OCI-LY1 (cell line): ENCODE measurements around the gene UBLCP1.

Experiments
- H2AFZ ChIP-seq: fragments of 200-600 bp; sonication (generic), shearing (Covaris generic); 2 replicates; pipeline ENCODE4 v1.6.0; 2014; ENCODE audit warnings: antibody characterized with exemption, mild to moderate bottlenecking, low read length
- H3F3A ChIP-seq: fragments of 200-600 bp; sonication (generic), shearing (Covaris generic); 2 replicates; pipeline ENCODE4 v1.6.0; 2014; ENCODE audit warnings: mild to moderate bottlenecking, antibody characterized with exemption, low read length, moderate library complexity; ENCODE audit not compliant: insufficient read depth
- H3K27ac ChIP-seq: fragments of 200-600 bp; sonication (generic); 2 replicates; pipeline ENCODE4 v1.5.1; 2014; ENCODE audit warnings: low read length, mixed run types, mild to moderate bottlenecking, low read depth; ENCODE audit not compliant: poor library complexity, severe bottlenecking
- H3K27me3 ChIP-seq: fragments of 200-600 bp; sonication (generic); 2 replicates; pipeline ENCODE4 v1.6.0; 2014; ENCODE audit warnings: antibody characterized with exemption, mild to moderate bottlenecking, low read length, moderate library complexity; ENCODE audit not compliant: insufficient read depth
- H3K36me3 ChIP-seq: fragments of 200-600 bp; sonication (generic); 2 replicates; pipeline ENCODE4 v1.6.1; 2014; ENCODE audit warnings: mild to moderate bottlenecking, antibody characterized with exemption, low read length, moderate library complexity, mixed read lengths; ENCODE audit not compliant: insufficient read depth
- H3K4me1 ChIP-seq: fragments of 200-600 bp; sonication (generic); 2 replicates; pipeline ENCODE4 v1.5.1; 2014; ENCODE audit warnings: mild to moderate bottlenecking, low read length, moderate library complexity; ENCODE audit not compliant: insufficient read depth, severe bottlenecking
- H3K4me2 ChIP-seq: fragments of 200-600 bp; sonication (generic), shearing (Covaris generic); 2 replicates; pipeline ENCODE4 v1.6.1; 2014; ENCODE audit warnings: low read length
- H3K4me3 ChIP-seq: fragments of 200-600 bp; sonication (generic); 2 replicates; pipeline ENCODE4 v1.5.1; 2014; ENCODE audit warnings: low read length, low read depth, mild to moderate bottlenecking, mixed read lengths; ENCODE audit not compliant: poor library complexity, severe bottlenecking
- H3K79me2 ChIP-seq: fragments of 200-600 bp; shearing (Covaris generic); 2 replicates; pipeline ENCODE4 v1.6.1; 2016; ENCODE audit warnings: mixed run types, low read length, mixed read lengths; ENCODE audit not compliant: insufficient read depth
- H3K9ac ChIP-seq: fragments of 200-600 bp; sonication (generic), shearing (Covaris generic); 2 replicates; pipeline ENCODE4 v1.6.1; 2014; ENCODE audit warnings: mild to moderate bottlenecking, low read length, mixed read lengths
- H3K9me2 ChIP-seq: fragments of 200-600 bp; sonication (generic), shearing (Covaris generic); 2 replicates; pipeline ENCODE4 v1.6.1; 2014; ENCODE audit warnings: low read depth, mild to moderate bottlenecking, low read length, mixed read lengths
- H3K9me3 ChIP-seq: fragments of 200-600 bp; shearing (Covaris generic); 2 replicates; pipeline ENCODE4 v1.6.1; 2014; ENCODE audit warnings: low read length, mixed read lengths
- H4K20me1 ChIP-seq: fragments of 200-600 bp; sonication (generic), shearing (Covaris generic); 2 replicates; pipeline ENCODE4 v1.6.0; 2016; ENCODE audit warnings: mild to moderate bottlenecking, low read length; ENCODE audit not compliant: insufficient read depth
- EZH2 ChIP-seq: fragments of 200-600 bp; sonication (generic), shearing (Covaris generic); IDR thresholded peaks from 2 replicates; pipeline ENCODE4 v1.8.0; 2017; ENCODE audit warnings: borderline replicate concordance, mixed run types, mild to moderate bottlenecking, antibody characterized with exemption, low read length, moderate library complexity, mixed read lengths
- TF ChIP-seq, protein P1 (sequence below): fragments of 200-600 bp; sonication (generic), shearing (Covaris generic); IDR thresholded peaks from 2 replicates; pipeline ENCODE4 v1.5.1; 2017; ENCODE audit warnings: mild to moderate bottlenecking, antibody characterized with exemption, low read length, moderate library complexity, mixed read lengths

UBLCP1 gene

DNA sequence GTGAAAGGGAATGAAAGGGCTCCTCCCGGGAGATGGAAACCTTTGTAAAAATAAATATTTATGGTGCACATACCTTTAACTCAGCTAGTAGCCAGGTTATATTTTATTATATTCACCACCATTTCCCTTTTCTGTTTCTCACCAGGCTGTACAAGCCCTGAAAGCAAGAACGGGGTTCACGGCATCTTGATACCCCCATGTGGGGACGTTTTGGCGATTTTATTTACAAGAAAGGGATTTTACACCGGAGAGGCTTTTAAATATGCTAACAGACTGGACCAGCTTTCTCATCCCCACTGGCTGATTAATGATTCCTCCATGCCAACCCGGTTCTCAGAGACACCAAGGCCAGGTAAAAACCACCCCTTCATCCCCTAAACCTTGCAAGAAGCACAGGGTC, 48.0 kb downstream of the UBLCP1 start:
- Histone ChIP-seq H3K27me3 (no peaks in the 10 kb centered on the region), H3K9ac (no peak overlapping the region), H4K20me1 (no peaks in the 10 kb centered on the region), H3F3A (no peaks in the 10 kb centered on the region), H3K4me1 (peaks cover 11% of the 10 kb centered on the region), H2AFZ (no peak overlapping the region), H3K9me2 (no peaks in the 10 kb centered on the region), H3K27ac (no peak overlapping the region), H3K4me2 (peak overlapping the region; percentile 43), H3K4me3 (peak overlapping the region; percentile 29), H3K9me3 (no peaks in the 10 kb centered on the region), H3K36me3 (no peaks in the 10 kb centered on the region), H3K79me2 (no peaks in the 10 kb centered on the region)
- TF ChIP-seq, protein P1, sequence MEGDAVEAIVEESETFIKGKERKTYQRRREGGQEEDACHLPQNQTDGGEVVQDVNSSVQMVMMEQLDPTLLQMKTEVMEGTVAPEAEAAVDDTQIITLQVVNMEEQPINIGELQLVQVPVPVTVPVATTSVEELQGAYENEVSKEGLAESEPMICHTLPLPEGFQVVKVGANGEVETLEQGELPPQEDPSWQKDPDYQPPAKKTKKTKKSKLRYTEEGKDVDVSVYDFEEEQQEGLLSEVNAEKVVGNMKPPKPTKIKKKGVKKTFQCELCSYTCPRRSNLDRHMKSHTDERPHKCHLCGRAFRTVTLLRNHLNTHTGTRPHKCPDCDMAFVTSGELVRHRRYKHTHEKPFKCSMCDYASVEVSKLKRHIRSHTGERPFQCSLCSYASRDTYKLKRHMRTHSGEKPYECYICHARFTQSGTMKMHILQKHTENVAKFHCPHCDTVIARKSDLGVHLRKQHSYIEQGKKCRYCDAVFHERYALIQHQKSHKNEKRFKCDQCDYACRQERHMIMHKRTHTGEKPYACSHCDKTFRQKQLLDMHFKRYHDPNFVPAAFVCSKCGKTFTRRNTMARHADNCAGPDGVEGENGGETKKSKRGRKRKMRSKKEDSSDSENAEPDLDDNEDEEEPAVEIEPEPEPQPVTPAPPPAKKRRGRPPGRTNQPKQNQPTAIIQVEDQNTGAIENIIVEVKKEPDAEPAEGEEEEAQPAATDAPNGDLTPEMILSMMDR = no peak
- TF ChIP-seq EZH2 = no peak

DNA sequence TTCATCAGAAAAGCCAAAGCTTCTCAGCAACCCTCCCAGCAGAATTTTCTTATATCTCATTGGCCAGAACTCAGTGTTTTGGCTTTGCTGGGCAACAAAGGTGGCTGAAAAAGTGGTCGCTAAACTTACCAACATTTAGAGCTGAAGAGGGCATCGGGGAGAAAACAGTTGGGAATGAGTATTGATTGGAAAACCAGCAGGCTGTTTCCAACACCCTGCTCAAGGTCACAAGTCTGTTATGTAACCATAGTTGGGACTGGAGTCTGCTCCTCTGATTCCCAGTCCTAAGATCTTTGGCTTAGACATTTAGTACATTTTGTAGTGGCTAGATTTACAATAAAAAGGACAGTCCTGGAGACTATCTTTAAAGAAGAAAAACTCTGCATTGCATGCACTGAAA, 50.1 kb downstream of the UBLCP1 start:
- H3K4me2 ChIP-seq = no peak overlapping the region
- no peaks in the 10 kb centered on the region for H3K36me3 ChIP-seq
- no peaks in the 10 kb centered on the region for H3K9me2 ChIP-seq
- no peaks in the 10 kb centered on the region for H3F3A ChIP-seq
- H2AFZ ChIP-seq = no peak overlapping the region
- H4K20me1 ChIP-seq = no peaks in the 10 kb centered on the region
- no peaks in the 10 kb centered on the region for H3K79me2 ChIP-seq
- H3K27ac ChIP-seq = no peak overlapping the region
- H3K4me3 ChIP-seq = no peak overlapping the region
- no peak overlapping the region for H3K9ac ChIP-seq
- TF ChIP-seq EZH2 = no peak
- TF ChIP-seq, protein P1 = no peak
- H3K9me3 ChIP-seq = no peaks in the 10 kb centered on the region
- peaks cover 11% of the 10 kb centered on the region for H3K4me1 ChIP-seq
- H3K27me3 ChIP-seq = no peaks in the 10 kb centered on the region

DNA sequence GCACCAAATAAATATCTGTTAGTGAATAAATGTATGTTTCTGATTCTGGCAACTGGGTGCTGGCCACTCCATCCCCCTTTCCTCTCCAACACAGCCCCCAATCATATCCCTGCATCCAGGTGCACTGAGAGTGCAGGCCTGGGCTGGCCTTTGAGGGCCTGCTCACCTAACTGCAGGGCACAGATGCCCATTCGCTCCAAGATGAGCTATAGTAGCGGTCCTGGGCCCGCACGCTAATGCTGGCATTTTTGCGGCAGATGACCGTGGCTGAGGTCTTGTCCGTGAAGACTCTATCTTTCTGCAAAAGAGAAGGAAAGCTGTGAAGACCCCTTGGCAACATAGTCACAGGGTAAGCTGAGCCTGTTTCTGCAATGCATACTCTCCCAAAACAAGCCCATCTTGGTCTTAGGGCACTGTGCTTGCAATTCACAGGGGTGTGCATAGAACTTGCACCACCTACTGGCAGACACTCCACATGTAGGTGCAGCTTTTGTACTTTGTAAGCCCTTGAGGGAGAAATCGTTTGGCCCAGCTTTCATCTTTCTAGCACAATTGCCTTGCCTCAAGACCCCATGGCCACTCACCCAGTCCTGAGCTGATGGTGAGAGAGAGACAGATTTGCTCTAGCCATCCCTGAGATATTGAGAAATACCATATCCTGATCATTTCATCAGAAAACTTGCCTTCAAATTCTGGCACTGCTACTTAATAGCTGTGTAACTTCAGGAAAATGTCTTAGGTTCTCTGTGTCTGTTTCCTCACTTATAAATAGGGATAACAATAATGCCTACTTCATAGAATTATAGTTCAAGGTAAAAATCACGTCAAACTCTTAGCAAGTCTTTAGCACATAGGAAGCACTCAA, 53.7 kb downstream of the UBLCP1 start:
- no peak for TF ChIP-seq EZH2
- TF ChIP-seq, protein P1 = peak; percentile 74
- Histone ChIP-seq H3K4me1 (no peaks in the 10 kb centered on the region), H4K20me1 (no peaks in the 10 kb centered on the region), H3K4me3 (no peak overlapping the region), H3K9ac (no peak overlapping the region), H2AFZ (no peak overlapping the region), H3K27ac (no peak overlapping the region), H3K9me2 (no peaks in the 10 kb centered on the region), H3K36me3 (no peaks in the 10 kb centered on the region), H3K4me2 (no peak overlapping the region), H3K79me2 (no peaks in the 10 kb centered on the region), H3K27me3 (no peaks in the 10 kb centered on the region), H3F3A (no peaks in the 10 kb centered on the region), H3K9me3 (no peaks in the 10 kb centered on the region)
